IMR-90 (cell line): Measurements from ENCODE around the gene RNPEPL1. TPM values are rescaled to one million over a fixed set of nuclear protein-coding genes. Genes with fewer than 3 reads are reported as not detected.

Experiments
- ATAC-seq: fragments of 200-7000 bp; cut with Tn5 transposase; 2 replicates; pipeline ENCODE4 v1.9.1; 2020; ENCODE audit warnings: low read depth, mild to moderate bottlenecking, moderate library complexity
- BruUV-seq: library from RNA; stranded (reverse); fragments of 400-500 nt; replicated peaks from 2 replicates; lab custom pipeline; 2021; lab: Mats Ljungman, UMichigan
- CTCF ChIA-PET: fragments of 300-600 bp; formaldehyde crosslinking; extraction: SDS; loops from one replicate; lab custom pipeline; 2021; ENCODE audit warnings: antibody characterized with exemption; lab: Yijun Ruan, JAX
- POLR2A ChIA-PET: fragments of 300-600 bp; sonication (Branson Sonifier 250); formaldehyde crosslinking; loops from one replicate; lab custom pipeline; 2022; ENCODE audit warnings: antibody characterized with exemption; ENCODE audit not compliant: unreplicated experiment; lab: Charles Lee
- DNase-seq: peaks from one replicate; pipeline ENCODE4 v3.0.0; 2013
- H2AFZ ChIP-seq: replicated peaks from 2 replicates; pipeline ENCODE3; 2013; ENCODE audit warnings: low read length, mild to moderate bottlenecking; ENCODE audit not compliant: poor library complexity
- H2AK5ac ChIP-seq: 2 replicates; pipeline ENCODE4 v1.6.1; 2013; ENCODE audit warnings: low read depth, low read length, inconsistent platforms
- H2AK9ac ChIP-seq: replicated peaks from 2 replicates; pipeline ENCODE3; 2013; ENCODE audit warnings: mild to moderate bottlenecking, low read depth, low read length, moderate library complexity; ENCODE audit not compliant: poor library complexity
- H2BK120ac ChIP-seq: 2 replicates; pipeline ENCODE4 v1.6.1; 2013; ENCODE audit warnings: low read depth, low read length, inconsistent platforms
- H2BK15ac ChIP-seq: 3 replicates; pipeline ENCODE4 v1.6.1; 2013; ENCODE audit warnings: low read depth, low read length, inconsistent platforms
- H2BK20ac ChIP-seq: 2 replicates; pipeline ENCODE4 v1.6.1; 2013; ENCODE audit warnings: low read depth, mild to moderate bottlenecking, inconsistent platforms, low read length, moderate library complexity
- H2BK5ac ChIP-seq: 2 replicates; pipeline ENCODE4 v1.6.1; 2013; ENCODE audit warnings: mild to moderate bottlenecking, low read depth, low read length, inconsistent platforms; ENCODE audit not compliant: poor library complexity, severe bottlenecking
- H3K14ac ChIP-seq: replicated peaks from 2 replicates; pipeline ENCODE4 v1.6.1; 2013; ENCODE audit warnings: low read depth, low read length, inconsistent platforms
- H3K18ac ChIP-seq: 2 replicates; pipeline ENCODE4 v1.6.1; 2013; ENCODE audit warnings: low read depth, low read length, control low read depth
- H3K23ac ChIP-seq: 2 replicates; pipeline ENCODE4 v1.6.1; 2013; ENCODE audit warnings: low read depth, low read length, inconsistent platforms
- H3K27ac ChIP-seq: 2 replicates; pipeline ENCODE4 v1.5.1; 2013; ENCODE audit warnings: mild to moderate bottlenecking, control low read depth, low read length; ENCODE audit not compliant: insufficient read depth
- H3K27me3 ChIP-seq: 2 replicates; pipeline ENCODE4 v1.6.1; 2013; ENCODE audit warnings: low read length; ENCODE audit not compliant: control insufficient read depth, insufficient read depth
- H3K36me3 ChIP-seq: 2 replicates; pipeline ENCODE4 v1.6.1; 2013; ENCODE audit warnings: low read length, mixed read lengths; ENCODE audit not compliant: control insufficient read depth, insufficient read depth
- H3K4ac ChIP-seq: 2 replicates; pipeline ENCODE4 v1.6.1; 2013; ENCODE audit warnings: low read depth, low read length, inconsistent platforms
- H3K4me1 ChIP-seq: 2 replicates; pipeline ENCODE4 v1.6.1; 2013; ENCODE audit warnings: low read length, mixed read lengths; ENCODE audit not compliant: control insufficient read depth, insufficient read depth
- H3K4me2 ChIP-seq: 2 replicates; pipeline ENCODE4 v1.6.1; 2013; ENCODE audit warnings: low read depth, mild to moderate bottlenecking, control low read depth, low read length, moderate library complexity
- H3K4me3 ChIP-seq: 2 replicates; pipeline ENCODE4 v1.5.1; 2013; ENCODE audit warnings: low read depth, mild to moderate bottlenecking, control low read depth, low read length, moderate library complexity; ENCODE audit not compliant: insufficient read depth
- H3K56ac ChIP-seq: 2 replicates; pipeline ENCODE4 v1.6.1; 2013; ENCODE audit warnings: low read length, inconsistent platforms; ENCODE audit not compliant: insufficient read depth; ENCODE audit errors: extremely low read depth
- H3K79me1 ChIP-seq, 2 experiments: 2 replicates each; pipeline ENCODE4 v1.6.1; 2013; ENCODE audit warnings: low read length in 2 of 2, inconsistent platforms in 1 of 2, low read depth in 1 of 2
- H3K9ac ChIP-seq: 2 replicates; pipeline ENCODE4 v1.6.1; 2013; ENCODE audit warnings: low read depth, low read length, control low read depth
- H3K9me1 ChIP-seq: 2 replicates; pipeline ENCODE4 v1.6.1; 2013; ENCODE audit warnings: low read length, inconsistent platforms; ENCODE audit not compliant: insufficient read depth
- H3K9me3 ChIP-seq: 2 replicates; pipeline ENCODE4 v1.6.1; 2013; ENCODE audit warnings: low read length; ENCODE audit not compliant: control insufficient read depth, insufficient read depth
- H4K20me1 ChIP-seq: 2 replicates; pipeline ENCODE4 v1.6.1; 2013; ENCODE audit warnings: low read length, inconsistent platforms; ENCODE audit not compliant: insufficient read depth
- H4K5ac ChIP-seq: 2 replicates; pipeline ENCODE4 v1.6.1; 2013; ENCODE audit warnings: mild to moderate bottlenecking, low read depth, low read length, control low read depth
- H4K8ac ChIP-seq, 2 experiments: 2 replicates each; pipeline ENCODE4 v1.6.1; 2013; ENCODE audit warnings: low read depth in 2 of 2, low read length in 2 of 2, control low read depth in 1 of 2, inconsistent platforms in 1 of 2
- H4K91ac ChIP-seq: 2 replicates; pipeline ENCODE4 v1.6.1; 2013; ENCODE audit warnings: low read depth, low read length, inconsistent platforms; ENCODE audit not compliant: insufficient read depth
- BHLHE40 ChIP-seq: fragments of 150-350 bp; IDR thresholded peaks from 2 replicates; pipeline ENCODE4 v1.6.1; 2016; ENCODE audit warnings: mild to moderate bottlenecking, low read depth, low read length
- CEBPB ChIP-seq: IDR thresholded peaks from 2 replicates; pipeline ENCODE4 v1.6.1; 2012; ENCODE audit warnings: low read depth, low read length, improper control_type of control experiment
- CHD1 ChIP-seq: IDR thresholded peaks from 2 replicates; pipeline ENCODE4 v1.6.1; 2012; ENCODE audit warnings: low read depth, low read length, improper control_type of control experiment
- ELK1 ChIP-seq: fragments of 150-350 bp; IDR thresholded peaks from 2 replicates; pipeline ENCODE4 v1.6.1; 2016; ENCODE audit warnings: low read depth, mild to moderate bottlenecking, low read length, moderate library complexity, borderline replicate concordance
- FOS ChIP-seq: fragments of 150-350 bp; IDR thresholded peaks from 2 replicates; pipeline ENCODE4 v1.6.1; 2016; ENCODE audit warnings: low read depth, low read length
- MAFK ChIP-seq: IDR thresholded peaks from 2 replicates; pipeline ENCODE4 v1.6.1; 2012; ENCODE audit warnings: low read depth, low read length, improper control_type of control experiment
- MAZ ChIP-seq: IDR thresholded peaks from 2 replicates; pipeline ENCODE4 v1.6.1; 2012; ENCODE audit warnings: low read depth, mild to moderate bottlenecking, low read length, improper control_type of control experiment, moderate library complexity, borderline replicate concordance
- MXI1 ChIP-seq: IDR thresholded peaks from 2 replicates; pipeline ENCODE4 v1.6.1; 2012; ENCODE audit warnings: low read depth, mild to moderate bottlenecking, low read length, moderate library complexity, borderline replicate concordance
- NFE2L2 ChIP-seq: fragments of 150-350 bp; IDR thresholded peaks from 2 replicates; pipeline ENCODE4 v1.6.1; 2016; ENCODE audit warnings: low read depth, mild to moderate bottlenecking, low read length
- POLR2A ChIP-seq: IDR thresholded peaks from 2 replicates; pipeline ENCODE4 v1.6.1; 2012; ENCODE audit warnings: mild to moderate bottlenecking, low read depth, low read length
- RAD21 ChIP-seq: IDR thresholded peaks from 2 replicates; pipeline ENCODE4 v1.6.1; 2012; ENCODE audit warnings: low read length, improper control_type of control experiment
- RCOR1 ChIP-seq: IDR thresholded peaks from 2 replicates; pipeline ENCODE4 v1.6.1; 2012; ENCODE audit warnings: mild to moderate bottlenecking, low read length, improper control_type of control experiment; ENCODE audit not compliant: insufficient replicate concordance
- WGBS, 2 experiments: methylation state at CpG; one replicate each; pipeline versions ENCODE4 v1.1.5 to v1.1.7; 2013; ENCODE audit warnings: missing lambda C conversion rate in 2 of 2; ENCODE audit not compliant: insufficient read length in 1 of 2; ENCODE audit errors: extremely low coverage in 2 of 2; 5-methylcytosine and 5-hydroxymethylcytosine counted together
- dilution Hi-C: fragments of 300-500 bp; cut with HindIII; formaldehyde crosslinking; loops from one replicate; pipeline ENCODE4 v1.14.3; 2018; ENCODE audit warnings: low sequenced_read_pairs; ENCODE audit not compliant: unreplicated experiment
- in situ Hi-C: fragments of 300-500 bp; cut with MboI; formaldehyde crosslinking; loops from 3 replicates; pipeline ENCODE4 v1.14.3; 2019; ENCODE audit warnings: low sequenced_read_pairs, inconsistent platforms, mixed read lengths
- intact Hi-C: fragments of 100-400 bp; cut with micrococcal nuclease; formaldehyde crosslinking; loops from 2 replicates; pipeline ENCODE4 v1.10.0; 2022
- polyA plus RNA-seq, 3 experiments: library from polyadenylated mRNA; depleted of rRNA; stranded (reverse); fragments of >200 nt; gene quantifications; 2 replicates each; pipeline ENCODE4 v1.2.3, GENCODE V29; 2012; ENCODE audit warnings: low replicate concordance in 1 of 3
- total RNA-seq: library from RNA; depleted of rRNA; stranded (reverse); fragments of >200 nt; gene quantifications from 2 replicates; pipeline ENCODE4 v1.2.3, GENCODE V29; 2012

RNPEPL1 gene
- total and polyA plus RNA-seq, 2 of the 4 experiments (the other 2 are of a cell fraction), result 3.8 to 18.7 TPM

DNA sequence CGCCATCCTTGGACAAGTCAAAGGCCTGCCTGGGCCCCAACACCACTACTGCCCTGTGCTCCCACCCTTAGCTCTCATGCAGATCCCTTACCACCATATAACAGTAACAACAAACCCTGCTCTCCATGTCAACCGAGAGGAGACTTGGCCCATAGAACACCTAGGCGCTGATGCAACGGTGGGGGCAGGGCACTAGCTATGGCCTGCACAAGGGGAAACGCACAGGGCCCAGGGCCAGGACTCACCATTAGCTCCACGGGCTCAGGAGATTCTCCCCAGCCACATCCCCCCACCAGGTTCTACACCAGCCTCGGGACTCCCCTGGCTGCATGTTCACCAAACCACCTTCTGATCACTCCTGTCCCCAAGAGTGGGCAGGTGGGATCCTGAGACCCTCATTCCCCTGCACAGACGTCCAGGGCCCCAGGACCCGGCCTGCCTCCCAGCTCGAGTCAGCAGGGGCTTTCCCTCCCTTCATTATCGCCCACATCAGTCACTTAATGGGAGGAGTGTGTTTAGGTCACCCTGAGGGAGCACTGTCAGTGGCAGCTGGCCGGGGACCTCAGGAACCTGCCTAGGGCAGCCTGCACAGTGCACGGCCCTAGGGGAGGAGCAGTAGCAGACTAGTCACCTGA lies 39.8 kb upstream of the RNPEPL1 start:
- in situ Hi-C loops (no loop called here), intact Hi-C loops (no loop called here), dilution Hi-C loops (no loop called here)
- Histone ChIP-seq H4K20me1 (no peaks in the 10 kb centered on the region), H3K4me1 (no peaks in the 10 kb centered on the region), H4K8ac (no peak overlapping the region), H2BK20ac (no peak overlapping the region), H3K18ac (no peak overlapping the region), H3K79me1 (peaks cover 0 to 6% of the 10 kb centered on the region in 2 experiments; a peak in 2 of 4 replicates), H2AFZ (no peak overlapping the region), H3K36me3 (peaks cover 13% of the 10 kb centered on the region; the same call in 1 of the 2 replicates), H3K4me2 (no peak overlapping the region), H2BK120ac (no peak overlapping the region), H3K4ac (no peak overlapping the region), H2AK5ac (no peak overlapping the region), H3K27me3 (no peaks in the 10 kb centered on the region), H2AK9ac (peak overlapping the region; percentile 28), H2BK5ac (no peak overlapping the region), H2BK15ac (no peak overlapping the region), H3K14ac (no peak overlapping the region), H3K27ac (no peak overlapping the region), H4K5ac (no peak overlapping the region), H4K91ac (no peak overlapping the region), H3K56ac (no peak overlapping the region), H3K9me3 (peaks cover 23% of the 10 kb centered on the region), H3K9me1 (no peaks in the 10 kb centered on the region; the same call in 1 of the 2 replicates), H3K4me3 (no peak overlapping the region), H3K23ac (no peak overlapping the region), H3K9ac (no peak overlapping the region)
- CTCF ChIA-PET, result no interaction called here
- POLR2A ChIA-PET, result no interaction called here
- DNase-seq (no peak), ATAC-seq (no peak)
- no peak for TF ChIP-seq RAD21
- TF ChIP-seq BHLHE40, result no peak
- no peak for TF ChIP-seq MAZ
- TF ChIP-seq CHD1, result no peak
- no peak for TF ChIP-seq RCOR1
- TF ChIP-seq FOS, result no peak
- no peak for TF ChIP-seq POLR2A
- no peak for TF ChIP-seq MXI1
- no peak for TF ChIP-seq MAFK
- no peak for TF ChIP-seq CEBPB
- no peak for TF ChIP-seq ELK1
- TF ChIP-seq NFE2L2, result no peak
- no TSS peak for BruUV-seq
- 80% methylated on average over 2 of the region's 13 CpGs; no CpG with 5 or more reads in 1 of the 2 experiments for WGBS, 2 experiments
